ENCODE results near the gene ABCA7. TPM values are rescaled to one million over a fixed set of nuclear protein-coding genes. Genes with fewer than 3 reads are reported as not detected.
A peak's percentile ranks its signal among the peaks of the same experiment; 100 is the strongest.

ABCA7 gene
- total RNA-seq, 4 donors from 2014 or later, result 15.5 to 58.7 (median 29.8) TPM

DNA sequence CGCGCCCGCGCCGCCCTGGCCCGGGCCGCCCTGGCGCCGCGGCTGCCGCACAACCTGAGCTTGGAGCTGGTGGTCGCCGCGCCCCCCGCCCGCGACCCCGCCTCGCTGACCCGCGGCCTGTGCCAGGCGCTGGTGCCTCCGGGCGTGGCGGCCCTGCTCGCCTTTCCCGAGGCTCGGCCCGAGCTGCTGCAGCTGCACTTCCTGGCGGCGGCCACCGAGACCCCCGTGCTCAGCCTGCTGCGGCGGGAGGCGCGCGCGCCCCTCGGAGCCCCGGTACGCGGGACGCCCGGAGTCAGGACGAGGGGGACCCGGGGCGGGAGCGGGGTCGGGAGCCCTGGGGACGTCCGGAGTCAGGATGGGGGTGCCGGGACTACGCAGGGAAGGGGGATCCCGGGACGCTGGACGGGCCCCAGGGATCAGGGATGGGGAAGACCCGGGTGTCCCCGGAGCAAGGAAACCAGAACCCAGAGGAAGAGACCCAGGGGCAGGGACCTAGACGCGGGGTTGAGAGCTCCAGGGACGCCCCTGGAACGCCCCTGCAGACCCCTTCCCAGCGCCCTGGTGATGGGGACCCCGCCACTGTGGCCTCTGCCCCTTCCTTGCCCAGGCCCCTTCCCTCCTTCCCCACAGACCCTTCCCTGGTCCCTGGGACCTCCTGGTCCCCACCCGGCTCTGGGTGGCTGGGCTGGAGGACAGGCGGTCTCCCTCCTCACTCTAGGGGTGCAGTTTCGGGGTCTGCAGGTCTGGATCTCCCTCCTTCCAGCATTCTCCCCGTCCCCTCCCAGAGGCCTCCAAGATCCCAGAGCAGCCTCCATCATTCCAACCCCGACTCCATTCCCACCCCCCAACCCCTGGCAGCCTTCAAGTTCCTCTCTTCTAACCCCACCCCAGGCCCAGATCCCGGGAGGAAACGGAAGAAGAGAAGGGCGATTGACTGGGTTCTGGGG lies 39.0 kb upstream of the ABCA7 start:
- no peak for TF ChIP-seq CTCF (IDR thresholded peaks at IDR 0.05)
- TF ChIP-seq POLR2A (IDR thresholded peaks at IDR 0.05), result no peak
- intact Hi-C loops (cut with DNase I), result no loop called here
- peaks cover 9 to 21% of the 10 kb centered on the region in 2 donors for H3K4me1 ChIP-seq
- H3K36me3 ChIP-seq, result no peaks in the 10 kb centered on the region
- 12 to 13% methylated on average over 19 to 31 of the region's 73 CpGs for WGBS, 2 donors
- H3K27ac ChIP-seq, result no peak overlapping the region
- no peak overlapping the region for H3K4me3 ChIP-seq (replicated peaks in 1 of 3)
- no peaks in the 10 kb centered on the region for H3K27me3 ChIP-seq
- no peaks in the 10 kb centered on the region for H3K9me3 ChIP-seq
- DNase-seq, result no peak

DNA sequence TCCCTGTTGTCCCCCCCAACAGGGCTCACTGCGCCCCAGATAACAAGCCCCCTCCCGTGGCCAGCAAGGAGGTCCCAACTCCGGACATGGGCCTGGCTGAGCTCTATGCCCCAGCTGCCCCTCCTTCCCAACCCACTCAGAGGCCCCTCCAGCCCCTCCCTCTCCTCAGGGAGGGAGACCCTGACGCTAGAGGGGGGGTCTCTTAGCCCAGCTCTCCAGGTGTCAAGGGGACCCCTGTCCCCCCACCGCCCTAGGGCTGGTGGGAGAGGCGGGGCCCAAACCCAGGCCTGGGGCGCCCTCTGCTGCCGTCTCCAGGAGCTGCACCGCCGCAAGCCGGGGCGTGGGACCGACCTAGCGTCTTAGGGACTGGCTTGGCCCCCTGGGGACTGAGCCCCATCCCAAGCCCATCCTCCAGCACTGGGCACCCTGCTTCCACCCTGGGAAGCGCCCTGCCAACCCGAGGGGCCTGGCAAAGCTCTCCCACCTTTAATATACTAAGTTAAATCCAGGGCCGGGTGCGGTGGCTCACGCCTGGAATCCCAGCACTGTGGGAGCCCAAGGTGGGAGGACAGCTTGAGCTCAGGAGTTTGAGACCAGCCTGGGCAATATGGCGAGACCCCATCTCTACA lies 38.3 kb upstream of the ABCA7 start:
- Histone ChIP-seq H3K27me3 (no peaks in the 10 kb centered on the region), H3K27ac (no peak overlapping the region), H3K9me3 (no peaks in the 10 kb centered on the region), H3K4me1 (peaks cover under 1 to 14% of the 10 kb centered on the region in 2 donors), H3K4me3 (replicated peaks in 1 of 3) (no peak overlapping the region), H3K36me3 (no peaks in the 10 kb centered on the region)
- DNase-seq, result peak; percentile 41
- intact Hi-C loops (cut with DNase I), result no loop called here
- TF ChIP-seq CTCF (IDR thresholded peaks at IDR 0.05) (peak; percentile 75 to 95 (median 84)), POLR2A (IDR thresholded peaks at IDR 0.05) (no peak)
- 24 to 36% methylated on average over 6 to 7 of the region's 20 CpGs for WGBS, 2 donors

DNA sequence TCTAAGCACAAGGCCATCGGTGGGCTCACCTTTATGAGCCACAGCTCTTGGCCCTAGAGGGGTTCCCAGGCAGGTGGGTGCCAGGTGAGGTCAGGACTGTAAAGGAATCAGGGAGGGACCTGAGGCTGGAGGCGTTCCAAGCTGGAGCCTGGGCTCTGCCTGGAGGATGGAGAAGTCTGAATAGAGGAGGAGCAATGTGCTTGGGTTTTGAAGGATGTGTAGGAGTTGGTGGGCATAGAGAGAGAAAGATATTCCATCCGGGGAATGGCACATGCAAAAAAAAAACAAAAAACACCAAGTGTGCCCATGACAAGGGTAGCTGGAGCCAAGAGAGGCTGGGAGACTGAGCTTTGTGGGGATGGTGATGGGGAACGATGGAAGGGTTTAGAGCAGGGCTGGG lies 37.3 kb upstream of the ABCA7 start:
- no peaks in the 10 kb centered on the region for H3K27me3 ChIP-seq
- no peak for DNase-seq
- H3K4me3 ChIP-seq (replicated peaks in 1 of 3), result no peak overlapping the region
- peaks cover 0 to 13% of the 10 kb centered on the region in 2 donors for H3K4me1 ChIP-seq
- no peak overlapping the region for H3K27ac ChIP-seq
- WGBS, 2 donors, result 77 to 86% methylated on average over 4 of the region's 4 CpGs
- H3K36me3 ChIP-seq, result no peaks in the 10 kb centered on the region
- TF ChIP-seq POLR2A (IDR thresholded peaks at IDR 0.05) (no peak), CTCF (IDR thresholded peaks at IDR 0.05) (no peak)
- no peaks in the 10 kb centered on the region for H3K9me3 ChIP-seq
- intact Hi-C loops (cut with DNase I), result no loop called here

DNA sequence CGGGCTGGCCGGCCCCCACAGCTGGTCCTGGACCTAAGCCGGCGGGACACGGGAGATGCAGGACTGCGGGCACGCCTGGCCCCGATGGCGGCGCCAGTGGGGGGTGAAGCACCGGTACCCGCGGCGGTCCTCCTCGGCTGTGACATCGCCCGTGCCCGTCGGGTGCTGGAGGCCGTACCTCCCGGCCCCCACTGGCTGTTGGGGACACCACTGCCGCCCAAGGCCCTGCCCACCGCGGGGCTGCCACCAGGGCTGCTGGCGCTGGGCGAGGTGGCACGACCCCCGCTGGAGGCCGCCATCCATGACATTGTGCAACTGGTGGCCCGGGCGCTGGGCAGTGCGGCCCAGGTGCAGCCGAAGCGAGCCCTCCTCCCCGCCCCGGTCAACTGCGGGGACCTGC lies 36.6 kb upstream of the ABCA7 start:
- Histone ChIP-seq H3K36me3 (peaks cover 0 to 2% of the 10 kb centered on the region in 2 donors), H3K27ac (no peak overlapping the region), H3K4me3 (replicated peaks in 1 of 3) (no peak overlapping the region), H3K9me3 (no peaks in the 10 kb centered on the region), H3K4me1 (peaks cover 0 to 13% of the 10 kb centered on the region in 2 donors), H3K27me3 (no peaks in the 10 kb centered on the region)
- intact Hi-C loops (cut with DNase I), result no loop called here
- 83% methylated on average over 7 of the region's 37 CpGs; no CpG with 5 or more reads in 1 of the 2 donors for WGBS, 2 donors
- no peak for DNase-seq
- TF ChIP-seq POLR2A (IDR thresholded peaks at IDR 0.05) (no peak), CTCF (IDR thresholded peaks at IDR 0.05) (no peak)
